ENCODE results near the gene KDM4B. TPM values are rescaled to one million over a fixed set of nuclear protein-coding genes. Genes with fewer than 3 reads are reported as not detected.

Gene KDM4B
- total and polyA plus RNA-seq, 2 of the 8 experiments (the other 6 are each of a cell fraction or from before 2014, with no cell fraction given): 12.0 to 31.9 TPM

GRCh38 chr19:5054551-5055456, 85.9 kb downstream of the KDM4B start:
- no peaks in the 10 kb centered on the region for H3K27me3 ChIP-seq (replicated peaks in 1 of 4; ENCODE audit: control insufficient read depth in 3 of 4, extremely low read depth in 1 of 4, insufficient read depth in 3 of 4, low read length in 3 of 4)
- H3K56ac ChIP-seq (replicated peaks; ENCODE audit: insufficient read length, low read depth, low read length): no peak overlapping the region
- ChIA-PET POLR2A (ENCODE audit: partially characterized antibody) (interaction anchor here (0.7 kb wide), 1 partner anchor 534 kb away, joined by 3 read pairs; no protein-coding TSS in a partner anchor), CTCF (ENCODE audit: partially characterized antibody) (interaction anchor here (0.5 to 8.4 kb wide), 15 partner anchors 12 to 494 kb away, joined by 3 to 97 read pairs (median 4); no protein-coding TSS in a partner anchor)
- H2AK5ac ChIP-seq (ENCODE audit: low read depth, low read length): no peak overlapping the region
- H4K91ac ChIP-seq (replicated peaks; ENCODE audit: insufficient read length, low read length): no peak overlapping the region
- no peak overlapping the region for H2BK20ac ChIP-seq (ENCODE audit: low read length)
- H3K27ac ChIP-seq (ENCODE audit: low read depth, low read length): no peak overlapping the region; the same call in 1 of the 2 replicates
- H3K23me2 ChIP-seq (ENCODE audit: low read depth, low read length): no peaks in the 10 kb centered on the region
- H3K79me2 ChIP-seq (ENCODE audit: control insufficient read depth in 1 of 2, insufficient read depth in 2 of 2, low read length in 2 of 2): no peaks in the 10 kb centered on the region
- 0 out of 2 replicates have a peak, but pooled peaks cover 2% of the 10 kb centered on the region for H3K79me1 ChIP-seq (ENCODE audit: low read depth, low read length)
- H3K23ac ChIP-seq (ENCODE audit: insufficient read length): no peak overlapping the region
- no peaks in the 10 kb centered on the region; a peak in 1 of 8 replicates for H3K36me3 ChIP-seq (ENCODE audit: control insufficient read depth in 2 of 4, insufficient read depth in 4 of 4, low read length in 3 of 4)
- H3K18ac ChIP-seq (ENCODE audit: extremely low read depth, low read length): no peak overlapping the region
- no peak overlapping the region for H3K9ac ChIP-seq (replicated peaks in 1 of 4; ENCODE audit: extremely low read depth in 1 of 4, low read depth in 3 of 4, low read length in 3 of 4)
- WGBS, 2 experiments (ENCODE audit: extremely low coverage in 1 of 2, insufficient coverage in 1 of 2, insufficient read length in 1 of 2, insufficient replicate concordance in 2 of 2, low coverage in 1 of 2, low lambda C conversion rate in 2 of 2, missing lambda C conversion rate in 1 of 2): 91% methylated on average over 30 of the region's 35 CpGs; no CpG with 5 or more reads in 1 of the 2 experiments
- H3K4ac ChIP-seq (replicated peaks; ENCODE audit: insufficient read length, low read depth, low read length): no peak overlapping the region
- no peak overlapping the region for H4K5ac ChIP-seq (ENCODE audit: insufficient read length, low read depth, low read length)
- no peak overlapping the region for H2AFZ ChIP-seq (ENCODE audit: low read length)
- no peak for DNase-seq (ENCODE audit: low read depth in 1 of 2, low spot score in 2 of 2)
- peak overlapping the region; percentile 42; the same call in 1 of the 2 replicates for H4K8ac ChIP-seq (ENCODE audit: extremely low read depth, insufficient read depth, low read length)
- no peak overlapping the region for H3K14ac ChIP-seq (ENCODE audit: insufficient read length)
- H3K4me2 ChIP-seq (ENCODE audit: insufficient read depth in 1 of 2, low read depth in 2 of 2, low read length in 2 of 2): no peak overlapping the region
- no peak overlapping the region for H2BK120ac ChIP-seq (replicated peaks; ENCODE audit: low read depth, low read length)
- no peak overlapping the region for H2BK15ac ChIP-seq (ENCODE audit: low read length)
- H4K20me1 ChIP-seq (replicated peaks in 1 of 2; ENCODE audit: control insufficient read depth in 1 of 2, insufficient read depth in 2 of 2, low read length in 2 of 2): peaks cover 0 to 7% of the 10 kb centered on the region in 2 experiments
- H2BK12ac ChIP-seq (ENCODE audit: low read depth, low read length): no peak overlapping the region
- peaks cover 0 to 6% (median 0%) of the 10 kb centered on the region in 4 experiments; a peak in 3 of 7 replicates for H3K4me1 ChIP-seq (replicated peaks in 1 of 4; ENCODE audit: control insufficient read depth in 3 of 4, insufficient read depth in 4 of 4, low read length in 3 of 4)
- no peak for FAIRE-seq
- H3K9me3 ChIP-seq (ENCODE audit: insufficient read depth in 2 of 2, low read depth in 1 of 2, low read length in 1 of 2): no peaks in the 10 kb centered on the region
- H2BK5ac ChIP-seq (ENCODE audit: low read depth, low read length): no peak overlapping the region
- H3K4me3 ChIP-seq (ENCODE audit: extremely low read depth in 1 of 4, insufficient read depth in 2 of 4, low read depth in 3 of 4, low read length in 4 of 4): no peak overlapping the region
- TF ChIP-seq TAF7 (optimal IDR thresholded peaks at IDR 0.05; ENCODE audit: borderline replicate concordance, low read depth, low read length) (no peak), EZH2 (IDR thresholded peaks at IDR 0.05; ENCODE audit: low read depth, low read length, severe bottlenecking) (no peak), CTCF (IDR thresholded peaks at IDR 0.05; ENCODE audit: control extremely low read depth in 1 of 3, insufficient read depth in 1 of 3, low read depth in 1 of 3, low read length in 3 of 3) (no peak)
- TF ChIP-seq, protein P1, sequence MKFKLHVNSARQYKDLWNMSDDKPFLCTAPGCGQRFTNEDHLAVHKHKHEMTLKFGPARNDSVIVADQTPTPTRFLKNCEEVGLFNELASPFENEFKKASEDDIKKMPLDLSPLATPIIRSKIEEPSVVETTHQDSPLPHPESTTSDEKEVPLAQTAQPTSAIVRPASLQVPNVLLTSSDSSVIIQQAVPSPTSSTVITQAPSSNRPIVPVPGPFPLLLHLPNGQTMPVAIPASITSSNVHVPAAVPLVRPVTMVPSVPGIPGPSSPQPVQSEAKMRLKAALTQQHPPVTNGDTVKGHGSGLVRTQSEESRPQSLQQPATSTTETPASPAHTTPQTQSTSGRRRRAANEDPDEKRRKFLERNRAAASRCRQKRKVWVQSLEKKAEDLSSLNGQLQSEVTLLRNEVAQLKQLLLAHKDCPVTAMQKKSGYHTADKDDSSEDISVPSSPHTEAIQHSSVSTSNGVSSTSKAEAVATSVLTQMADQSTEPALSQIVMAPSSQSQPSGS (IDR thresholded peaks at IDR 0.05; ENCODE audit: low read length): no peak
- TF ChIP-seq, protein P2, sequence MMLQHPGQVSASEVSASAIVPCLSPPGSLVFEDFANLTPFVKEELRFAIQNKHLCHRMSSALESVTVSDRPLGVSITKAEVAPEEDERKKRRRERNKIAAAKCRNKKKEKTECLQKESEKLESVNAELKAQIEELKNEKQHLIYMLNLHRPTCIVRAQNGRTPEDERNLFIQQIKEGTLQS (IDR thresholded peaks at IDR 0.05; ENCODE audit: insufficient read depth, low read depth, low read length): no peak
